Keratinocyte (primary cell): ENCODE data around the gene MAGI1. TPM values are rescaled to one million over a fixed set of nuclear protein-coding genes. Genes with fewer than 3 reads are reported as not detected.

ENCODE experiments used
- DNase-seq: peaks from one replicate; pipeline ENCODE4 v3.0.0-alpha.2; 2011; ENCODE audit warnings: low read depth, missing footprints, low spot score
- FAIRE-seq: peaks from 2 replicates; lab custom pipeline; 2011; peaks lifted over from hg19 to GRCh38; lab: Jason Lieb, UNC
- H2AFZ ChIP-seq: 2 replicates; pipeline ENCODE4 v1.6.0; 2012; ENCODE audit warnings: low read length, control low read depth, inconsistent platforms; ENCODE audit not compliant: control insufficient read depth
- H3K27ac ChIP-seq: 2 replicates; pipeline ENCODE4 v1.5.1; 2011; ENCODE audit warnings: low read length; ENCODE audit not compliant: control insufficient read depth, insufficient read depth
- H3K27me3 ChIP-seq: 3 replicates; pipeline ENCODE4 v1.6.0; 2011; ENCODE audit warnings: low read length; ENCODE audit not compliant: control insufficient read depth, insufficient read depth; ENCODE audit errors: extremely low read depth
- H3K36me3 ChIP-seq, 2 experiments: 2 replicates in 1 of 2; 3 replicates in 1 of 2; pipeline ENCODE4 v1.5.1; 2011; ENCODE audit warnings: low read length in 2 of 2, mild to moderate bottlenecking in 1 of 2; ENCODE audit not compliant: control insufficient read depth in 2 of 2, insufficient read depth in 2 of 2; ENCODE audit errors: extremely low read depth in 1 of 2
- H3K4me1 ChIP-seq: 3 replicates; pipeline ENCODE4 v1.5.1; 2011; ENCODE audit warnings: low read length; ENCODE audit not compliant: control insufficient read depth, insufficient read depth; ENCODE audit errors: extremely low read depth
- H3K4me2 ChIP-seq: 3 replicates; pipeline ENCODE4 v1.6.0; 2011; ENCODE audit warnings: low read depth, low read length; ENCODE audit not compliant: control insufficient read depth, insufficient read depth; ENCODE audit errors: extremely low read depth
- H3K4me3 ChIP-seq, 3 experiments: fragments of 200-600 bp in 1 of 3; sonication (generic) in 1 of 3; 2 replicates in 2 of 3; 3 replicates in 1 of 3; pipeline ENCODE4 v1.5.1; 2011 to 2016; ENCODE audit warnings: low read length in 3 of 3, mild to moderate bottlenecking in 3 of 3, control low read depth in 2 of 3, inconsistent platforms in 1 of 3, low read depth in 1 of 3, mixed read lengths in 1 of 3, mixed run types in 1 of 3, moderate library complexity in 1 of 3; ENCODE audit not compliant: control insufficient read depth in 2 of 3, insufficient read depth in 2 of 3; ENCODE audit errors: extremely low read depth in 1 of 3
- H3K79me2 ChIP-seq: 2 replicates; pipeline ENCODE4 v1.6.0; 2012; ENCODE audit warnings: low read length; ENCODE audit not compliant: control insufficient read depth, insufficient read depth
- H3K9ac ChIP-seq: 3 replicates; pipeline ENCODE4 v1.6.0; 2011; ENCODE audit warnings: low read length; ENCODE audit not compliant: control insufficient read depth, insufficient read depth; ENCODE audit errors: extremely low read depth
- H3K9me1 ChIP-seq: 3 replicates; pipeline ENCODE4 v1.6.0; 2011; ENCODE audit warnings: low read length; ENCODE audit not compliant: control insufficient read depth, insufficient read depth; ENCODE audit errors: extremely low read depth
- H3K9me3 ChIP-seq: 2 replicates; pipeline ENCODE4 v1.5.1; 2012; ENCODE audit warnings: low read depth, low read length; ENCODE audit not compliant: control insufficient read depth
- H4K20me1 ChIP-seq: 3 replicates; pipeline ENCODE4 v1.6.0; 2011; ENCODE audit warnings: low read length; ENCODE audit not compliant: control insufficient read depth, insufficient read depth; ENCODE audit errors: extremely low read depth
- CTCF ChIP-seq, 3 experiments: IDR thresholded peaks in 1 of 3; conservative IDR thresholded peaks in 1 of 3; optimal IDR thresholded peaks in 1 of 3; 2 replicates in 2 of 3; 3 replicates in 1 of 3; pipeline versions ENCODE3 to v1.5.1; 2011; ENCODE audit warnings: low read length in 3 of 3, mild to moderate bottlenecking in 3 of 3, moderate library complexity in 2 of 3, control low read depth in 1 of 3, inconsistent platforms in 1 of 3; ENCODE audit not compliant: insufficient read depth in 2 of 3; ENCODE audit errors: extremely low read depth in 1 of 3
- EZH2 ChIP-seq: IDR thresholded peaks from one replicate; pipeline ENCODE4 v1.6.1; 2012; ENCODE audit warnings: inconsistent platforms, mild to moderate bottlenecking, low read length, moderate library complexity
- dilution Hi-C: fragments of 300-500 bp; cut with MboI; formaldehyde crosslinking; loops from one replicate; pipeline ENCODE4 v1.7.0; 2020; ENCODE audit warnings: low sequenced_read_pairs; ENCODE audit not compliant: extremely low pct_ligation_motif_present
- polyA plus RNA-seq, 5 experiments: library from polyadenylated mRNA; depleted of rRNA in 3 of 5; stranded (reverse) in 3 of 5; stranded (forward) in 1 of 5; unstranded in 1 of 5; fragments of >200 nt; gene quantifications; 1 replicate in 1 of 5; 2 replicates in 3 of 5; 3 replicates in 1 of 5; pipeline versions ENCODE4 v1.2.1 to v1.2.3, GENCODE V29; 2011 to 2012; ENCODE audit warnings: missing spikeins in 2 of 5, low read depth in 1 of 5, low replicate concordance in 1 of 5

Gene MAGI1
- polyA plus RNA-seq, 1 donor (not counting 4 experiments of a cell fraction or from before 2014, with no cell fraction given): 10.9 TPM

- Histone ChIP-seq H3K4me1 (no peaks in the 10 kb centered on the region), H3K27me3 (no peaks in the 10 kb centered on the region), H3K9me3 (no peaks in the 10 kb centered on the region), H3K27ac (no peak overlapping the region), H3K9me1 (no peaks in the 10 kb centered on the region), H3K4me2 (no peak overlapping the region), H3K4me3 (no peak overlapping the region), H3K9ac (no peak overlapping the region), H2AFZ (no peak overlapping the region), H3K79me2 (no peaks in the 10 kb centered on the region), H4K20me1 (no peaks in the 10 kb centered on the region), H3K36me3 (no peaks in the 10 kb centered on the region)
- dilution Hi-C loops: no loop called here
- FAIRE-seq (no peak), DNase-seq (no peak)
- no peak for TF ChIP-seq CTCF (optimal IDR thresholded peaks at IDR 0.05 in 1 of 3, IDR thresholded peaks at IDR 0.05 in 1 of 3, conservative IDR thresholded peaks at IDR 0.05 in 1 of 3; ENCODE audit: extremely low read depth in 1 of 3, insufficient read depth in 2 of 3, low read length in 3 of 3)
- no peak for TF ChIP-seq EZH2
Measured at GRCh38 chr3:65438612-65439011, 600.1 kb downstream of the MAGI1 start.

GRCh38 chr3:65438096-65438495 is 600.6 kb downstream of the MAGI1 start:
- DNase-seq (no peak), FAIRE-seq (no peak)
- no peak for TF ChIP-seq EZH2
- no peak for TF ChIP-seq CTCF (optimal IDR thresholded peaks at IDR 0.05 in 1 of 3, IDR thresholded peaks at IDR 0.05 in 1 of 3, conservative IDR thresholded peaks at IDR 0.05 in 1 of 3; ENCODE audit: extremely low read depth in 1 of 3, insufficient read depth in 2 of 3, low read length in 3 of 3)
- Histone ChIP-seq H3K79me2 (no peaks in the 10 kb centered on the region), H3K36me3 (no peaks in the 10 kb centered on the region), H3K4me3 (no peak overlapping the region), H3K4me2 (no peak overlapping the region), H3K9me3 (no peaks in the 10 kb centered on the region), H3K9me1 (no peaks in the 10 kb centered on the region), H3K27me3 (no peaks in the 10 kb centered on the region), H4K20me1 (no peaks in the 10 kb centered on the region), H3K27ac (no peak overlapping the region), H3K9ac (no peak overlapping the region), H2AFZ (no peak overlapping the region), H3K4me1 (no peaks in the 10 kb centered on the region)
- dilution Hi-C loops: no loop called here
